Measurements from ENCODE around the gene KCNJ6.

Gene KCNJ6

DNA sequence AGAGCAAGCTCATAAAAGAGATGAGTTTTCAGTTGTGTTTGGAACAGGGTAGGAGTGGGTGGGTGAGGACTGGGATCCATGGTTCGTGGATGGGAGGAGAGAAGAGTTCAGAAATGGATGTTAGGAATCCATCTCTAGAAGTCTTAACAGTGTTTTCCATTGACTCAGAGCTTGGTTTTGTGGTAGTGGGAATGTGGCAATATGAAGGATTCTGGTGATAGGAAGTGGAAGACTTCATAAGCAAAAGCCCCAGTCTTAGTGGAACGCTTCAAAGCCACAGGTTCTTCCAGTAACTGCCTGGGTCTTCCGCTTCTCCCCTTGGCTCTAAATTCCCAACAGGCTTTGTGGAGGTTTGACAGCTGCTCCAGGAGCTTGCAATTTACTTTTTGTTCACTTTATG lies 167.9 kb downstream of the KCNJ6 start:
- no peak for DNase-seq (ENCODE audit: low read depth)
- TF ChIP-seq, protein P1, sequence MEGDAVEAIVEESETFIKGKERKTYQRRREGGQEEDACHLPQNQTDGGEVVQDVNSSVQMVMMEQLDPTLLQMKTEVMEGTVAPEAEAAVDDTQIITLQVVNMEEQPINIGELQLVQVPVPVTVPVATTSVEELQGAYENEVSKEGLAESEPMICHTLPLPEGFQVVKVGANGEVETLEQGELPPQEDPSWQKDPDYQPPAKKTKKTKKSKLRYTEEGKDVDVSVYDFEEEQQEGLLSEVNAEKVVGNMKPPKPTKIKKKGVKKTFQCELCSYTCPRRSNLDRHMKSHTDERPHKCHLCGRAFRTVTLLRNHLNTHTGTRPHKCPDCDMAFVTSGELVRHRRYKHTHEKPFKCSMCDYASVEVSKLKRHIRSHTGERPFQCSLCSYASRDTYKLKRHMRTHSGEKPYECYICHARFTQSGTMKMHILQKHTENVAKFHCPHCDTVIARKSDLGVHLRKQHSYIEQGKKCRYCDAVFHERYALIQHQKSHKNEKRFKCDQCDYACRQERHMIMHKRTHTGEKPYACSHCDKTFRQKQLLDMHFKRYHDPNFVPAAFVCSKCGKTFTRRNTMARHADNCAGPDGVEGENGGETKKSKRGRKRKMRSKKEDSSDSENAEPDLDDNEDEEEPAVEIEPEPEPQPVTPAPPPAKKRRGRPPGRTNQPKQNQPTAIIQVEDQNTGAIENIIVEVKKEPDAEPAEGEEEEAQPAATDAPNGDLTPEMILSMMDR (IDR thresholded peaks at IDR 0.05; ENCODE audit: low read depth, low read length, missing control alignments): no peak
- H3K4me3 ChIP-seq (ENCODE audit: low read depth, low read length): no peak overlapping the region

DNA sequence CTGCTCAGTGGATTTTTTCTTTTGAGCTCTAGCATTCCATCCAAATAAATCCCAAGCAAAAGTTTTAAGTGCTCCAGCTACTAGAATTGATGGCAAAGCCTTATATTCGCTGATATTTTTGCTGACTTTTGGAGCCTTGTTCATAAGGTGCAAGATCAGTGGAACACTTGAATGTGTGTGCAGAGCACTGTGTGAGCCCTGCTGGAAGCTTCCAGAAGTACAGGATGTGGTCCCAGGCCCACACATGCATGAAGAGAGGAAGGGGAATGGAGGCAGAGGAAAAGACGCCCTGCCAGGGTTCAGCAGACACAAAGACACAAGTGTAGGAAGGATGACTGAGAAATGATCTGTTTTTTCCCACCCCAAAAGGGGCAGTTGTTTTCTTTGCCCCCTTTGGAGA lies 169.4 kb downstream of the KCNJ6 start:
- no peak for DNase-seq (ENCODE audit: low read depth)
- TF ChIP-seq, protein P1 (IDR thresholded peaks at IDR 0.05; ENCODE audit: low read depth, low read length, missing control alignments): peak; percentile 13
- no peak overlapping the region for H3K4me3 ChIP-seq (ENCODE audit: low read depth, low read length)

DNA sequence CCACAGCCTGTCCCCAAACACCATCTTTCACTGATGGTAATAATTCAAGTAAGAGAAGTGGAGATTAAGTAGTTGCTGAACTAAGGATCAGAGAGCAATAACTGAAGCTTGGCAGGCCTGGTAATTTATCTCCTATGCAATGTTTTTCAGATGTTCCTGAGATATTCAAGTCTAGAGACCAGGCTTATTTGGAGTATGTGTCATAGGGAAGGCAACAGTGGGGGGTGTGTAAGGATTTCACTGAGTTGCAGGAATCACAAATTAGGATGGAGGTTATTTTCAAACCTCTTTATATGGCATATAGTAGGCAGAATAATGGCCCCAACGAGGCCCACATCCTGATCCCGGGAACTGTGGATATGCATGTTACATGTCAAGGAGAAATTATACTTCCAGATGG lies 171.7 kb downstream of the KCNJ6 start:
- DNase-seq (ENCODE audit: low read depth): no peak
- no peak overlapping the region for H3K4me3 ChIP-seq (ENCODE audit: low read depth, low read length)
- TF ChIP-seq, protein P1 (IDR thresholded peaks at IDR 0.05; ENCODE audit: low read depth, low read length, missing control alignments): no peak

DNA sequence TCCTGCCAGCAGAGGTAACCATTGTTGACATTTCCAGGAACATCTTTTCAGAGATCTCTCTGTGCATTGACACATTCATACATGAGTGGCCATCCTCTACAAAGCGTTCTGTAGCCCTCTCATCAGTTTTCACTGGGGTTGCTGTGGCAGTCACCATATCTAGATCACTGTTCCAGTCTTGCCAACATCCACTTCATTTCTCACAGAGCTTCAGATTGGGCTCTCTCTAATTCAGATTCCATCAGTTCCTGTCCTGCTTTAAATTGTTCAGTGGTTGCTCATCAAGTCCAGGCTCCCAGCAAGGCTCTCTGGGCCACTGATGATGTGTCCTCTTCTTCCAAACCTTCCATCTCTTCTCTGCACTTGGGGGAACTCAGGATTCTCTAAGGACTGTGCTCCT lies 173.7 kb downstream of the KCNJ6 start:
- TF ChIP-seq, protein P1 (IDR thresholded peaks at IDR 0.05; ENCODE audit: low read depth, low read length, missing control alignments): no peak
- H3K4me3 ChIP-seq (ENCODE audit: low read depth, low read length): no peak overlapping the region
- no peak for DNase-seq (ENCODE audit: low read depth)

DNA sequence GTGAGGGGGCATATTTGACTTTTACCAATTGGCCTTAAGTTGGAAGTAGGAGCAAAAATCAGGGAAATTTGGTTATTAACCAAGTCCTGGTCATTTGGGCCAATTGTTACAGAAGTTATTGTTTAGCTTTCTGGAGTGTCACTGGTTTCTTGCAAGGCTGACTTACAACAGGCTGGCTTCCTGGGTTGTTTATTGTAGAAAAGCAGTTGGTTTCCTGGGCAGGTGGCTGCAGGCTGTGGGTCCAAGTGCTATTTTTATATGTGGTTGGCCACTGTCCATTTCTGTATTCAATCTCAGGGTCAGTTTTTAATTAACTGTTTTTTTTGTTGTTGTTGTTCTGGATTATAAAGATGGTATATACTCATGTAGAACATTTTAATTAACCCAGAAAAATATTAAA lies 174.1 kb downstream of the KCNJ6 start:
- DNase-seq (ENCODE audit: low read depth): no peak

DNA sequence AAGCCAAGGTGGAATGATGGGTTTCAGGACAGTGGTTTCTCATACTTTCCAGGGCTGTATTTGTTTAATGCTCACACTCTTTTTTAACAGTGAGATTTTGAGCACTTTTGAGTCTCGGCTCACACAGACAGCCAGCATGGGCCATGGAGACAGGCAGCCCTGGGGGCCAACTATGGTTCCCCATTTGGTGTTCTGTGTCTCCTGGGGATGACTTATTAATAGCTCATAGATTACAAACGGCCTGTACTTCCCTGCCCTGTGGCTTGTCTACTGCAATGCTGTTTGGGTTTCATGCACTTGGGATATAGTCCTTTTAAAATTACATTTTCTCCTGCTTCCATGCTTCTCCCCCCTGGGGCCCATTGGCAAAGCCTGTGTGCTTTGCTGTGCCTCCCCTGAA lies 178.3 kb downstream of the KCNJ6 start:
- TF ChIP-seq, protein P1 (IDR thresholded peaks at IDR 0.05; ENCODE audit: low read depth, low read length, missing control alignments): no peak
- H3K4me3 ChIP-seq (ENCODE audit: low read depth, low read length): no peak overlapping the region
- DNase-seq (ENCODE audit: low read depth): no peak

More for the DNA sequence above, 174.1 kb downstream of the KCNJ6 start:
- no peak overlapping the region for H3K4me3 ChIP-seq (ENCODE audit: low read depth, low read length)
- TF ChIP-seq, protein P1 (IDR thresholded peaks at IDR 0.05; ENCODE audit: low read depth, low read length, missing control alignments): no peak

DNA sequence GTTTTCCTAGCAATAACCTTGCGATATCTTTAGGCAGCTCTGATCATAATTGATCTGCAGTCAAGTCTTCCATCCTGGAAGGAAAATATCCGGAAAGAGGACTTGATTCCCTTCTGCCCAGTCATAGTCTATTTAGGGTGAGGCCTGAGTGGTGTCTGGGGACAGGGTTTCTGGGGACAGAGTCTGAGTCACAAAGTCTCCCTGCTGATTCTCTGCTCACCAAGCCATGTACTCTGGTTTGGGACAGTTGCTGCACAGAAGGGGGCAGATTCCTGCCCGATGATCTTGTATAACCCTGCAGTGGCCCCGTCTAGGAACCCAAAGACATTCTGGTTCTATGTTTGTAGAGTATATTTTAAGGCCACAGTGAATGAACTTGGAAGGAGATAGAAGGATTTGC lies 178.8 kb downstream of the KCNJ6 start:
- H3K4me3 ChIP-seq (ENCODE audit: low read depth, low read length): no peak overlapping the region
- DNase-seq (ENCODE audit: low read depth): no peak
- TF ChIP-seq, protein P1 (IDR thresholded peaks at IDR 0.05; ENCODE audit: low read depth, low read length, missing control alignments): no peak

Measured in GM12864 (cell line).